Stimulated activated naive CD4-positive, alpha-beta T cell treated with Interleukin-2 at 50 U/mL for 16 hours (primary cell): ENCODE measurements around the gene HSPB1.
"Not testable (repeated sequence)": the region's sequence is repeated elsewhere in the genome, so short reads cannot be mapped to it uniquely, and the experiment has no call there.

Source experiments
- DNase-seq: peaks from one replicate; lab custom pipeline; 2025; lab: John Stamatoyannopoulos, UW

Gene HSPB1

DNA sequence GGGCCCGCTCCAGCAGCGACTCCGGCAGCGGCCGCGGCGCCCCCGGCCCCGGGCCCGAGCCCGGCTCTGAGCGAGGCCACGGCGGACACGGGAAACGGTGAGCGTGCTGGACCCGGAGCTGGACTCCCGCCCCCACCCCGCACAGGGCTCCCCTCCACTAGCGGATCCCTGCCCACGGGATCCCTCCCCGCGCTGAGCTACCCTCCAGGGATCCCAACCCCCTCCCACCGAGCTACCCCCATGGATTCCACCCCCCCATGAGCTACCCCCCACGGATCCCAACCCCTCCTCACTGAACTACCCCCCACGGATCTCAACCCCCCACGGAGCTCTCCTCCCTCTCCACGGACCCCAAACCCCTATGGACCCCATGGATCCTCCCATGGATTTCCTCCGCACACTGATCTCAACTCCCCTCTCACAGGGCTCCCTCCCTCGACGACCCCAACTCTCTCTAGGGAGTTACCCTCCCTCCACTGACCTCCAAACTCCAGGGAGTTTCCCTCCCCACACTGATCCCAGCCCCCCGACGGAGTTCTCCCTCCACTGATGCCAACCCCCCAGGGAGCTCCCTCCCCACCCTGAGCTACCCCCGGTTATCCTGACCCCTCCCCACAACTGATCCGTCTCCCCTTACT is 20.6 kb upstream of the HSPB1 start:
- no peak for DNase-seq

DNA sequence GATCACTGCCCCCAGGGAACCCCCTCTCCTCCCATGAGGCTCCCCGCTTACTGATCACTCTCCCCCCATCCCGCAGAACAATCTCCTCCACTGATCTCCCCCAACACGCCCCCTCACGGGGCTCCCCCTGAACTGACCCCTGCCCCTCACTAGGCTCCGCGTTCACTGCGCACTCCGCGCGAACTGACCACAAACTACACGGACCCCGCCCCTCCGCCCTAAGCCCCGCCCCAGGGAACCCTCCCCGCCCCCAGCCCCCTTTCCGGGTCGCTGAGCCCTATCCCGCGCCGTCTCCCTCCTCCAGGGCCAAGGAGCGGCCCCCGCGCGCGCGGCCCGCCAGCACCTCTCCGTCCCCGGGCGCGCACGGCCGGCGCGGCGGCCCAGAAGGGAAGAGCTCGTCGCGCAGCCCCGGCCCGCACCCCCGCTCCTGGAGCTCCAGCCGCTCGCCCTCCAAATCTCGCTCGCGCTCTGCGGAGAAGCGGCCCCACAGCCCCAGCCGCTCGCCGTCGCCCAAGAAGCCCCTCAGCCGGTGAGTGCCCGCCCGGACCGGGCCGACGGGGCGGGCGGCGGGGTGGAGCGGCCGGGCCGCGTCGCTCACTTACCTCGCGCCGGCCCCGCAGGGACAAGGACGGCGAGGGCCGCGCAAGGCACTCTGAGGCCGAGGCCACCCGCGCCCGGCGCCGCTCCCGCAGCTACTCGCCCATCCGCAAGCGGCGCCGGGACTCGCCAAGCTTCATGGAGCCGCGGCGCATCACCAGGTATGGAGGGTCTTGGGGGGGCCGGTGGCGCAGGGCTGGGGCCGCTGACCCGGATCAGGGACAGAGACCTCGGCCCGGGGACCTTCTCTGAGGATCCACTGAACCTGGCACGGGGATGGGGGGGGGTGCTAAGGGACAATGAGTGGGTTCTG is 19.9 kb upstream of the HSPB1 start:
- peak; percentile 15 for DNase-seq

DNA sequence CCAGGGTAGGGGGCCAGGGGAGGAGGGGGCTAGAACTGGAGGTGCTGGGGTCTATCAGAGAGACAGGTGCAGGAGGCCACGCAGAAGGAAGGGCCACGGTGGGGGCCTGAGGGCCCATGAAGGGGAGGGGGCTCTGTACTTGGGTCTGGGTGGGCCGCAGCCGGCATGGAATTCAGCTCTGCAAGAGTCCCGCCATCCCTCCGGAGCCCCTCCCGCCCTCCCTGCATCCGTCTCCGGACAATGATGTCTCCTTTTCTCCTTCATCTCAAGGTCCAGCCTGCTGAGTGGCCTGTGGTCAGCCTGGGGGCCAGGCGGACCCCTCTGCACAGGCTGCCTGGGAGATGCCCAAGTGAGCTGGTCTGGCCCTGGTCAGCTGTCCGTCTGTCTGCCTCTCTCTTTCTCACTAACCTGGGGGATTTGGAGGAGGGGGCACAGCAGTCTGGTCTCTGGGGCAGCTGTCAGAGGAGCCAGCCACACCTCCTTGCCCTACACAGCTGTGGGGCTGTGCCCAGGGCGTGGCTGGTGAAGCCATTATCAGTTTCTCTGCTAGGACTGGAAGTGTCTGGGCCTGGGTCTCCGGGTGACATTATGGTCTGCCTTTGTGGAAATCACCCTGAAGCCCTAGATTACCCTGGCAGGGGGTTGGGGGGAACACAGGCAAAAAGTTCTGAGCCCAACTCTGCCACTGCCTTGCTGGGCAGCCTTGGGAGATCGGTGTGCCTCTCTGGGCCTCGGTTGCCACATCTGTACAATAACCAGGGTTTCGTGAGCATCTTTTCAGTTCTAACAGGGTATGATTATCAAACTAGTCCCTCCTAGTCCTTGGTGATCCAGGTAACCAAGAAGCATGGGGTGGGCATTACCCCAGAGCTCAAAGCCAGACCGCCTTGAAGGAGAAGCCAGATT is 19.0 kb upstream of the HSPB1 start:
- DNase-seq = no peak

DNA sequence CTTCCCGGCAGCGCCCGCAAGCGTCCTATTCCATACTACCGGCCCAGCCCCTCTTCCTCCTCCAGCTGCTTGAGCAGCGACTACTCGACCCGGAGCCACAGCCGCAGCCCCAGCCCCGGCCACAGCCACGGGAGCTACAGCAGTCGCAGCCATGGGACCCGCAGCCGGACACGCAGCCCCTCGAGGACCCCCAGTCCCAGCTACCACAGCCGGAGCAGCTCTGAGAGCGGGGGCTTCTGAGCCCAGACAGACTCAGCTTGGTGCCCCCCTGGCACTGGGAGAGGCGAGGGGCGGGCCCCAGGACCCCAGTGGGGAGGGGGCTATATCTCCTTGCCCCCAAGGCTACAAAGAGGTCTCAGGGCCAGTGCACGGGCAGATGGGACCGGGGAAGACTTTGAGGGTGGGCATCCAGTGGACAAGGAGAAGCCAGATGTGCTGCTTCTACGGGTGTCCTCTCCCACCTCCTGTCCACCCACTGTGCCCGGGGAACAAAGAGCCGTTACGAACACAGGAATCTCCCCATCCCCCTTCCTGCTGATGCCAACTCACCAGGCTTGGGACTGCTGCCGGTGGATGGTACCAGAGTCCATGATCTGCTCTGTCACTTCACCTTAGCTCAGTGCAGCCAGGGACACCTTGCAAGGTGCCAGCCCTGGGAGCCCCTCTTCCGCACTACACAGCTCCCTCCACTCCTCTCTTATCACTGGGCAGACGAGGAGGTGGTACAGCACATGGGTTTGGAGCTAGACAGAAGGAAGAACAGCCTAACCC is 16.7 kb upstream of the HSPB1 start:
- DNase-seq = no peak

GRCh38 chr7:76286842-76287403 is 15.6 kb upstream of the HSPB1 start:
- no peak for DNase-seq

DNA sequence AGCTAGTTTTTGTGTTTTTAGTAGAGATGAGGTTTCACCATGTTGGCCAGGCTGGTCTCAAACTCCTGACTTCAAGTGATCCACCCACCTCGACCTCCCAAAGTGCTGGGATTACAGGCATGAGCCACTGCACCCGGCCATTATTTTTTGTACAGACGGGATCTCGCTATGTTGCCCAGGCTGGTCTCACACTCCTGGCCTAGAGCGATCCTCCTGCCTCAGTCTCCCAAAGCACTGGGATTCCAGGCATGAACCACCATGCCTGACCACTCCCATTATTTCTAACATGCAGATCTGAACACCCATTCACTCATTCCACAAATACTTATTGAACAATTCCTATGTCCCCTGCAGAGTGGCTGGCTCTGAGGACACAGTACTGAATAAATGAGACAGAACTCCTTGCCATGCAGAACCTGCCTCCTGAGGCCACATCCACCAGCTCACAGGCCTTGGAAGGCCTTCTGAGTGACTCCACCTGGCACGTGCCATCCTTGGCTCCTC is 11.6 kb upstream of the HSPB1 start:
- not testable (repeated sequence) for DNase-seq

- DNase-seq = peak; percentile 78
These were observed 10.9 kb upstream of the HSPB1 start for GRCh38 chr7:76291351-76292212.

DNA sequence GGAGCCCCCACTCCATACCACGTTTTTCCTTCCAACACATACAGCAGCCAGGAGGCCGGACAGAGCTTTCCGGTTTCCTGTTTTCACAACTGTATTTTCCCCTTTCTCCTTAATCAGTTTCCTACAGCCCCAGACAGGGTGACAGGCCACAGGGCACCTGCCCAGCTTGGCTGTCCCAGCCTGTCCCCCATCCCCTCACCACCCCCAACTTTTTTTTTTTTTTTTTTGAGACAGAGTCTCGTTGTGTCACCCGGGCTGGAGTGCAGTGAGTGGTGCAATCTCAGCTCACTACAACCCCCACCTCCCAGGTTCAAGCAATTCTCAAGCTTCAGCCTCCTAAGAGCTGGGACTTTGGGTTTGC is 10.3 kb upstream of the HSPB1 start:
- no peak for DNase-seq

DNA sequence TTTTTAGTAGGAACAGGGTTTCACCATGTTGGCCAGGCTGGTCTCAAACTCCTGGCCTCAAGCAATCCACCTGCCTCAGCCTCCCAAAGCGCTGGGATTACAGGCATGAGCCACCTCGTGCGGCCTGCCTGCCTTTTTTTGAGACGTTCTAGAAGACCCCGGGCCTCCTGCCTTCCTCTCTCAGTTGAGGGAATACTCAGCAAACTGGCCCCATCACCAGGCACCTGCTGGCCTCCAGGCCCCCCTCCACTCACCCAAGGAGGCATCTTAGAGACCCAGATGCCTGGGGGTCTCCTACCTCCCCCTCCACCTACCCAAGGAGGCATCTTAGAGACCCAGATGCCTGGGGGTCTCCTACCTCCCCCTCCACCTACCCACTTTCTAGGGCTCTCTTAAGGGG is 9.6 kb upstream of the HSPB1 start:
- not testable (repeated sequence) for DNase-seq

DNA sequence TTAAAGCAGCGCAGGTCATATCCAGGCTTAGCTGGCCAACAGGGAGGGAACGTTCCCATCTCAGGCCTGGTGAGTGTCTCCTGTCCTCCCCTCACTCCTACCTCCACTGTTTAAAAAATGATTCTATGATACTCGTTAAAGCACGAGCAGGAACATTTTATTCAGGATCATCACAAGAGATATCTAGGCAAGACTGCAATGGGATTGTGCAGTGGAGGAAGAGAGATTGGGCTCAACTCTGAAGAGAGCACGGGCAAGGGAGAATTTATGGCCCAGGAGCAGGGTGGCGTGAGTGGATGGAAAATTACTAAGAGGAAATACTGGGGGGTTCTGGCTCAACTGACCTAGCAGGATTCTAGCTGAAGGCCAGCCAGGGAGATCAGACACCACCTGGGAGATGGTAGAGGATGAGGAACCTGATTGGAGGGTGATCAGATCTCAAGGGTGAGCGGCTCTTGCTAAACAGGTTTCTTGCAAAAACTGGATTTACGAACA is 9.0 kb upstream of the HSPB1 start:
- no peak for DNase-seq

- DNase-seq = no peak
These were observed 8.0 kb upstream of the HSPB1 start for GRCh38 chr7:76294344-76295024.

GRCh38 chr7:76296743-76297740 is 5.4 kb upstream of the HSPB1 start:
- no peak for DNase-seq

GRCh38 chr7:76300166-76300731 is 2.2 kb upstream of the HSPB1 start:
- no peak for DNase-seq

DNA sequence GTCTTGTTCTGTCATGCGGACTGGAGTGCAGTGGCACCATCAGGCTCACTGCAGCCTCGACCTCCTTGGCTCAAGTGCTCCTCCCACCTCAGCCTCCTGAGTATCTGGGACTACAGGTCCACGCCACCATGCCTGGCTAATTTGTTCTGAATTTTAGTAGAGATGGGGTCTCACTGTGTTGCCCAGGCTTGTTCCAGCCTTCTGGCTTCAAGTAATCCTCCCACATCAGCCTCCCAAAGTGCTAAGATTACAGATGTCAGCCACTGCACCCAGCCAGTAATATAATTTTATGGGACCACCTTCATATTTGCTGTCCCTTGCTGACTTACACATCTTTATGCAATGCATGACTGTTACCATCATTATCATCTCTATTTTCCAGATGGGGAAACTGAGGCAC is 1.5 kb upstream of the HSPB1 start:
- no peak for DNase-seq

GRCh38 chr7:76303202-76304147 is 1.0 kb downstream of the HSPB1 start:
- peak; percentile 73 for DNase-seq

- DNase-seq = no peak
These were observed 2.5 kb downstream of the HSPB1 start for GRCh38 chr7:76304888-76305375.
